HUES64 (cell line): Measurements from ENCODE around the gene MYO3A.

Source experiments
- H3K27ac ChIP-seq: 2 replicates; pipeline ENCODE4 v1.7.0; 2013; ENCODE audit warnings: low read depth, low read length, inconsistent platforms
- H3K27me3 ChIP-seq: 2 replicates; pipeline ENCODE4 v1.6.1; 2013; ENCODE audit warnings: mild to moderate bottlenecking, low read length; ENCODE audit not compliant: insufficient read depth
- H3K36me3 ChIP-seq: 2 replicates; pipeline ENCODE4 v1.6.1; 2013; ENCODE audit warnings: mild to moderate bottlenecking, low read length; ENCODE audit not compliant: insufficient read depth
- H3K4me1 ChIP-seq: 2 replicates; pipeline ENCODE4 v1.6.1; 2013; ENCODE audit warnings: mild to moderate bottlenecking, low read length, moderate library complexity; ENCODE audit not compliant: insufficient read depth
- H3K4me3 ChIP-seq: 2 replicates; pipeline ENCODE4 v1.5.1; 2013; ENCODE audit warnings: mild to moderate bottlenecking, low read length, moderate library complexity
- H3K9ac ChIP-seq: 2 replicates; pipeline ENCODE4 v1.6.1; 2013; ENCODE audit warnings: mild to moderate bottlenecking, low read depth, low read length
- H3K9me3 ChIP-seq: 2 replicates; pipeline ENCODE4 v1.6.1; 2013; ENCODE audit warnings: low read depth, low read length; ENCODE audit not compliant: insufficient read depth
- WGBS: fragments of 150-250, 120-280 bp; methylation state at CpG from one replicate; pipeline ENCODE4 v1.1.7; 2013; ENCODE audit warnings: missing lambda C conversion rate; 5-methylcytosine and 5-hydroxymethylcytosine counted together

The MYO3A gene

DNA sequence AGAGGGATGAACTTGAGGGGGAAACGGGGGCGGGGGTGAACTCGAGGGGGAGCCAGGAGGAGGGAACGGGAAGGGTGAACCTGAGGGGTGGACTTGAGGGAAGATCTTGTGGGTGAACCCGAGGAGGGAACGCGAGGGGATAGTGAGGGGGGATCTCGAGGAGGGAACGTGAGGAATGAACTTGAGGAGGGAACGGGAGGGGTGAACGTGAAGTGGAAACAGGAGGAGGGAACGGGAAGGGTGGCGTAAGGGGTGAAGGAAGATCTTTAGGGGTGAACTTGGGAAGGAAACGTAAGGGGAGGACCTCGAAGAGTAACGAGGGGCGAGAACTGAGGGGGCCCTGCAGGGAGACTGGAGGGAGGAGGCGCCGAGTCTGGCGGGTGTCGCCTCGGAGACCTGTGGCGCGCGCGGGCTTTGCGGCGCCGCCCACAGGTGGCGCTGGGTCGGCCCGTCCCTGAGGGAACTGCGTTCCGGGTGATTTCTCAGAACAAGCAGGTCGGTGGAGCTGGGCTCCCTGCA lies 651 bp downstream of the MYO3A start:
- H3K36me3 ChIP-seq = no peaks in the 10 kb centered on the region
- H3K27ac ChIP-seq = no peak overlapping the region
- peak overlapping the region; percentile 68 for H3K4me3 ChIP-seq
- H3K4me1 ChIP-seq = peaks cover 8% of the 10 kb centered on the region
- H3K9me3 ChIP-seq = no peaks in the 10 kb centered on the region
- under 1% methylated on average over 35 of the region's 35 CpGs for WGBS
- H3K9ac ChIP-seq = peak overlapping the region; percentile 80
- peaks cover 27% of the 10 kb centered on the region for H3K27me3 ChIP-seq

DNA sequence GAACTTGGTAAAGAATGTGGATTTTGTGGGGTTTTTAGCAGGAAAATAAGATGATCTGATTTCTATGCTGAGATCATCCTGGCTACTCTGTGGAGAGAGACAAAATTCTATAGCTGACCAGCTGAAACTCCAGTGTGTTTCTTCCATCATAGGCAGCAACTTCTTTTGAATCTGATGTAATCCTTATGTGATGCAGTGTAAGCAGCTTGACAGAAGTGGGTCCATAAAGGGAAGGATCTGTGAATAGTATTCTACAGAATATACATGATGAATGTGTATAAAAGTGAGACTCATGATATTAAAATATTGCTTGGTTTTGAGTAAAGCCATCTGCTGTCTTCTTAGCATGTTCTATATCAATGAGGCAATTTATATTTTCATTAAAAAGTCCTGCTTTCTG lies 4.4 kb downstream of the MYO3A start:
- Histone ChIP-seq H3K36me3 (no peaks in the 10 kb centered on the region), H3K9me3 (no peaks in the 10 kb centered on the region), H3K4me1 (peaks cover 8% of the 10 kb centered on the region), H3K4me3 (no peak overlapping the region), H3K27me3 (peaks cover 21% of the 10 kb centered on the region), H3K9ac (no peak overlapping the region), H3K27ac (no peak overlapping the region)

DNA sequence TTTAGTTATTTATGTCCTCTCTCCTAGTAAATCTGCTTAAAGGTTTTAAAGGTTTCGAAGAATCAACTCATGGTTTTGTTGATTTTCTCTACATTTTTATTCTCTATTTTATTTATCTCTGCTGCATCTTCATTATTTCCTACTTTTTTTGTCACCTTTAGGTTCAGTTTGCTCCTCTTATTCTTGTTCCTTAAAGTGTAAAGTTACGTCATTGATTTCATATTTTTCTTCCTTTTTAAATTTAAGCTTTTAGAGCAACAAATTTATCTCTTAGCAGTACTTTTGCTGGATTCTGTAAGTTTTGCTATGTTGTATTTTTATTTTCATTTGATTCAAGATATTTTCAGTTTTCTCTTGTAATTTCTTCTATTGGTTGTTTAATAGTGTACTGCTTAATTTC lies 10.7 kb downstream of the MYO3A start:
- H3K36me3 ChIP-seq = no peaks in the 10 kb centered on the region
- H3K9ac ChIP-seq = no peak overlapping the region
- H3K27ac ChIP-seq = no peak overlapping the region
- no peak overlapping the region for H3K4me3 ChIP-seq
- 85% methylated on average over 2 of the region's 2 CpGs for WGBS
- no peaks in the 10 kb centered on the region for H3K27me3 ChIP-seq
- no peaks in the 10 kb centered on the region for H3K4me1 ChIP-seq
- H3K9me3 ChIP-seq = peaks cover 5% of the 10 kb centered on the region; the same call in 1 of the 2 replicates

DNA sequence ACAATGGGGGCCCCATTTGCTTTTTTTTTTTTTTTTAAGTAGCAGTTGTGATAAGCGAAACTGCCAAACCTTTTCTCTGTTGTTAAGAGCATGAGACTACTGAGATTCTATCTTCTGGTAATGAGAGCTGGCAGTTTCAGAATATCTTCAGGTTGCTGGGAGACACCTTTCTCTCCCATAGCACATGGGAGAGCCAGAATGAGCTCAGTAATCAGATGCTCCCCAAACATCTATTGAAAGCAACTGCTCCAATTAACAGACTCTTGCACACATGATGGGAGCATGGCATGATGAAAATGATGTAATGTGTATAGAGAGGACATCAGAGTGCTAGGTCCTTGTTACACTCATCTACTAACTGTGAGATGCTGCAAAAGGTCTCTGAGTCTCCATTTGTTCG lies 18.8 kb downstream of the MYO3A start:
- Histone ChIP-seq H3K36me3 (peaks cover 6% of the 10 kb centered on the region), H3K4me3 (no peak overlapping the region), H3K9me3 (peaks cover 6% of the 10 kb centered on the region; the same call in 1 of the 2 replicates), H3K27me3 (no peaks in the 10 kb centered on the region), H3K9ac (no peak overlapping the region), H3K4me1 (no peaks in the 10 kb centered on the region), H3K27ac (no peak overlapping the region)
- 88% methylated on average over 1 of the region's 2 CpGs for WGBS

DNA sequence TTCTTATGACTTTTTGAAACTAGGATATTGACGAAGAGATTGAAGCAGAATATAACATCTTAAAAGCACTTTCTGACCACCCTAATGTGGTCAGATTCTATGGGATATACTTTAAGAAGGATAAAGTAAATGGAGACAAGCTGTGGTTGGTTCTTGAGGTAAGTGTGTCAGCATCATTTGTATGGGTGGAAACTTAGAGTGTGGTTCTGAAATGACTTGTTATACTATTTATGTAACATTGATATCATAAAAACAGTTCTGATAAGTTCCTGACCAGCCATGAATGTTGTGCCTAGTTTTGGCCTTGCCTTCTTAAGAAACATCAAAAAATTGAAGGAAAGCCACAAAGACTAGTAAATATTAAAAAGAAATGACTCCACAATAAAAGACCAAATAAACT lies 20.8 kb downstream of the MYO3A start:
- H3K27me3 ChIP-seq = no peaks in the 10 kb centered on the region
- H3K36me3 ChIP-seq = peaks cover 6% of the 10 kb centered on the region
- peaks cover 6% of the 10 kb centered on the region; the same call in 1 of the 2 replicates for H3K9me3 ChIP-seq
- H3K4me3 ChIP-seq = no peak overlapping the region
- no CpG with 5 or more reads among the region's 1 CpG for WGBS
- no peak overlapping the region for H3K27ac ChIP-seq
- no peak overlapping the region for H3K9ac ChIP-seq
- no peaks in the 10 kb centered on the region for H3K4me1 ChIP-seq

DNA sequence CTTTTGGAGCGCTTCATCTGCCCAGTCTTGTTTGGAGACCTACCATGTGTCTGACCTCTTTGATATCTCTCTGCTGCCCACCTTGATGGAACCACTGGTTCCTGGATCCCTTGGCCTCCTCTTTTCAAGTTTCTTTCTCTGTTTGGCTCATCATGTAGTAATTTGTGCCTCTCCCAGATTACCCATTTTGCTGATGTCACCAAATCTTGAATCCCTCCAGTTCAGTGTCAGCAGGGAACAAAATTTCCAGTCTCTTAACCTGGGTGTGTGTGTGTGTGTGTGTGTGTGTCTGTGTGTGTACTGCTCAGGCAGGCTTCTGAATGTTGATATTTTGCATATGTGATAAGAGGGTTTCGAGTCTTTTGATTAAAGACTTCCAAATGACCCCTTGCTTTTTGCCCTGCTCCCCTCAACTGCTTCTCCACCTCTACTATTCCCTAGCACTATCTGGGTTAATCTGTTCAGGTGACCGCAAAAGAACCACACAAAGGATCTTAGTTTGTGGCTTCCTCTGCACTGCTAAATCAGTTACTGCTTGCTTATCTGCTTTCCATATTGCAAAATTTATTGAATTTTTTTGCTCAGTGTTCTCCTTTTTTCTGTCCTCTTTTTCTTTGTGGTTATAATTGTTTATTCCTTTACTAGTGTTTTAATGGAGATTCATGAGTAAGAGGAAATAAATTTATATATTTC lies 25.7 kb downstream of the MYO3A start:
- Histone ChIP-seq H3K9ac (no peak overlapping the region), H3K27me3 (no peaks in the 10 kb centered on the region), H3K9me3 (peaks cover 6% of the 10 kb centered on the region; the same call in 1 of the 2 replicates), H3K27ac (no peak overlapping the region), H3K4me1 (peaks cover 4% of the 10 kb centered on the region; the same call in 1 of the 2 replicates), H3K36me3 (peaks cover 6% of the 10 kb centered on the region), H3K4me3 (no peak overlapping the region)
- 95% methylated on average over 3 of the region's 3 CpGs for WGBS

DNA sequence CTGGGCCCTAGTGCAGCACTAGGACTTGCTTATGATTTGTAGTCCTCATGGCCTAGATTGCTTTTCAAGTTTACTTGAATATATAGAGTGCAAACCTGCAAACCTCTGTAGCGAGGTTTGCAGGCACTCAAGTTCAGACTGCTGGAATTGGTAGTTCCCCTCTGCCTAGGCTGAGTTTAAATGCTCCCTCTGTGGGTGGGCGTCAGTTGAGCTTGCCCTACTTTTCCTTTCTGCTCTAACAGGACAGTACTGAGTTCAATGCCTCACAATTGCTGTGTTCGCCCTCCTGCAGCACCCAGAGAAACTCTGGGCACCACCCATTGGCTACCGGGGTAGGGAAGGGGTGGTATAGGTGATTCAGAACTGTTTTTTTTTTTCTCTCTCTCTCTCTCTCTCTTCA lies 31.6 kb downstream of the MYO3A start:
- 93% methylated on average over 4 of the region's 4 CpGs for WGBS
- no peaks in the 10 kb centered on the region for H3K36me3 ChIP-seq
- no peak overlapping the region for H3K27ac ChIP-seq
- no peaks in the 10 kb centered on the region for H3K9me3 ChIP-seq
- no peak overlapping the region for H3K9ac ChIP-seq
- peaks cover 4% of the 10 kb centered on the region; the same call in 1 of the 2 replicates for H3K4me1 ChIP-seq
- H3K27me3 ChIP-seq = no peaks in the 10 kb centered on the region
- H3K4me3 ChIP-seq = no peak overlapping the region

DNA sequence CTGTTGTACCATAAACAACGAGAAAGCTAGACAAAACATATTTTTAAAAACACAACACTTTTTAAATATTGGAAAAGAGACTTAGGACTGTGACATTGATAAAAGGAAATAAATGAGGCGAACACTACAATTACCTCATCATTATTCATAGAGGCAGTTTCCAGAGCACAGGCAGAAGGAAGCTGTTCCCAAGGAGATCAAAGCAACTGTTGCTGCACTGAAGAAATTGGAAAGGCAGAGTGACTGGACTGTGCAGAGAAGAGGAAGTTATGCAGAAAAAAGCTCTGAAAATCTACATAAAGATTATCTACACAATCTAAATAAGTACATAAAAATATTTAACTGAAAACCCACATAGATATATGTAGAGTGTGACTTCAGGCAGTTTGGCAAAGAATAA lies 32.8 kb downstream of the MYO3A start:
- H3K9ac ChIP-seq = no peak overlapping the region
- H3K4me1 ChIP-seq = peaks cover 4% of the 10 kb centered on the region; the same call in 1 of the 2 replicates
- no peak overlapping the region for H3K27ac ChIP-seq
- H3K36me3 ChIP-seq = no peaks in the 10 kb centered on the region
- no peaks in the 10 kb centered on the region for H3K9me3 ChIP-seq
- H3K4me3 ChIP-seq = no peak overlapping the region
- WGBS = 100% methylated on average over 1 of the region's 2 CpGs
- no peaks in the 10 kb centered on the region for H3K27me3 ChIP-seq

DNA sequence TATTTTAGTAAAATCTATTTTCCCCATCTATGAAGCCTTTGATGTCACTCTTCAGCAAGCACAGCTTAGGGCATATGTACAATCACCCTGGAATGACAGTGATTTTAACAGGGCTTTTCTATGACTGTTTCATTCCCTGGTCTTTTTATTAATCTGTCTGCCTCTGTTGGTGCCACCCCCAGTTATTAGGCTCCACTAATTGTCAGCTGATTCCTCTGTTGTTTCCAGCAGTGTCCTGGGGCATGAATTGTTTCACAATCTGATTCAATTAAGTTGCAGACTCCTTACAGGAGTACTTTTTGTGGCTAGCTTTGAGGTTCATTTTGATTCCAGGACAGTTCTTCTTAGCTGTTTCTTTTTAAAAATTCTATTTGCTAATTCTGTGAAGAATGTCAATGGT lies 38.6 kb downstream of the MYO3A start:
- Histone ChIP-seq H3K27me3 (no peaks in the 10 kb centered on the region), H3K4me1 (no peaks in the 10 kb centered on the region), H3K36me3 (no peaks in the 10 kb centered on the region), H3K9ac (no peak overlapping the region), H3K9me3 (no peaks in the 10 kb centered on the region), H3K4me3 (no peak overlapping the region), H3K27ac (no peak overlapping the region)

DNA sequence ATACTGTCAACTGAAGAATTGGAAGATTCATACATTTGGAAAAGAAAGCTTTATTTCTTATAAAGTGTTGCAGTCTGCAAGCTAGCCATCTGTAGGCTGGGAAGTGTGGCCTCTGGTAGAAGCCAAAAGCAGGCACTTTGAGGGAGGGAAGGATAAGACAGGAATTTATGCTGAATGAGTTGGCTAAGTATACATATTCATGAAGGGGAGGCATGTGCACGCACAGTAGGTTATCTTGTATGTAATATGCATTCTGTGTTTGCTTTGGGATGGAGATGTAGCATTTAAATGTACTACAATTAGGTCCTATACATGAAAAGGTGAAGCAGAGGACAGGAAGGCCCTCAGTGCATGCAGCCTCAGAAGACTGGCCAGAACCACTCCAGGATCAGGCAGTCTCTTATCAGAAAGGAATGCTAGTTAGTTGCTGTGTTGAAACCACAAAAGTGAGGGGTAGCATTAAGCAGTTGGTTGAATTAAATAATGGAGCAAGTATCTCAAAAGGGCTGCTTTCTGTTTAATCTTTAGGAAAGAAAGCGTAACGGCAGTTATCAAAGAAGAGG lies 40.9 kb downstream of the MYO3A start:
- Histone ChIP-seq H3K36me3 (no peaks in the 10 kb centered on the region), H3K9ac (no peak overlapping the region), H3K4me3 (no peak overlapping the region), H3K27me3 (no peaks in the 10 kb centered on the region), H3K9me3 (no peaks in the 10 kb centered on the region), H3K4me1 (no peaks in the 10 kb centered on the region), H3K27ac (no peak overlapping the region)
- 81% methylated on average over 3 of the region's 3 CpGs for WGBS

DNA sequence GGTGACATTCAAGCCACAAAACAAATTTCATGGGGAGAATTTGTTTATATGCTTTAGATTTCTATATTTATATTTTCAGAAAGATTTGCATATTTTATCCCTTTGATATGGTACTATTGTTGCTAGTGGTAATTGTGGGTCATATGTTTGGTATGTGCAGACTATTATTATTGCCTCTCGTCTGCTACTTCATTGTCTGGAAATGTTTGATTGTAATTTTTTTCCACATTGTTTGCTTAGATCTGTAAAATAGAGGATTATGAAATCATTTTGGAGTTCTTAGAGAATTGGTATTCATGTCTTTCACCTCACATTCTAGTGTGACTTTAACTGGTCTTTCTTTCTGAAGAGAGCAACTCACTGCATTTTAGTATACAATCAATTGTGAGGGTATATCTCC lies 44.7 kb downstream of the MYO3A start:
- WGBS = 100% methylated on average over 1 of the region's 1 CpG

More for the DNA sequence above, 44.7 kb downstream of the MYO3A start:
- Histone ChIP-seq H3K4me3 (no peak overlapping the region), H3K27me3 (no peaks in the 10 kb centered on the region), H3K4me1 (no peaks in the 10 kb centered on the region), H3K27ac (no peak overlapping the region), H3K9me3 (peaks cover 5% of the 10 kb centered on the region; the same call in 1 of the 2 replicates), H3K36me3 (no peaks in the 10 kb centered on the region), H3K9ac (no peak overlapping the region)
